DND-41 (cell line): ENCODE results near the gene AXIN1.
"Not testable (repeated sequence)": the region's sequence is repeated elsewhere in the genome, so short reads cannot be mapped to it uniquely, and the experiment has no call there.

Experiments used
- ATAC-seq: fragments of 200-7000 bp; cut with Tn5 transposase; 3 replicates; pipeline ENCODE4 v1.9.1; 2021; ENCODE audit warnings: low read depth; ENCODE audit not compliant: insufficient read depth
- DNase-seq: peaks from one replicate; pipeline ENCODE4 v3.0.0-alpha.2; 2020
- H2AFZ ChIP-seq: 2 replicates; pipeline ENCODE4 v1.6.0; 2012; ENCODE audit warnings: low read depth, low read length
- H3K27ac ChIP-seq: 2 replicates; pipeline ENCODE4 v1.5.1; 2012; ENCODE audit warnings: low read length, inconsistent platforms
- H3K27me3 ChIP-seq: fragments of 200-600 bp; sonication (generic); 2 replicates; pipeline ENCODE4 v1.6.0; 2012; ENCODE audit warnings: low read length, mild to moderate bottlenecking, inconsistent platforms; ENCODE audit not compliant: insufficient read depth, poor library complexity
- H3K36me3 ChIP-seq: 2 replicates; pipeline ENCODE4 v1.5.1; 2012; ENCODE audit warnings: low read length, inconsistent platforms; ENCODE audit not compliant: insufficient read depth
- H3K4me1 ChIP-seq: 2 replicates; pipeline ENCODE4 v1.5.1; 2012; ENCODE audit warnings: mild to moderate bottlenecking, low read length; ENCODE audit not compliant: insufficient read depth
- H3K4me2 ChIP-seq: 2 replicates; pipeline ENCODE4 v1.6.0; 2012; ENCODE audit warnings: mild to moderate bottlenecking, moderate library complexity, low read length, inconsistent platforms; ENCODE audit not compliant: insufficient read depth
- H3K4me3 ChIP-seq, 2 experiments: fragments of 200-600 bp in 1 of 2; shearing (Covaris generic) in 1 of 2; 2 replicates each; pipeline ENCODE4 v1.5.1; 2012 to 2016; ENCODE audit warnings: inconsistent platforms in 2 of 2, low read length in 2 of 2, mild to moderate bottlenecking in 2 of 2, low read depth in 1 of 2, moderate library complexity in 1 of 2
- H3K79me2 ChIP-seq: 2 replicates; pipeline ENCODE4 v1.6.0; 2012; ENCODE audit warnings: low read length, inconsistent platforms; ENCODE audit not compliant: insufficient read depth
- H3K9ac ChIP-seq: 2 replicates; pipeline ENCODE4 v1.6.0; 2012; ENCODE audit warnings: low read depth, mild to moderate bottlenecking, inconsistent platforms, low read length, moderate library complexity
- H3K9me3 ChIP-seq: 2 replicates; pipeline ENCODE4 v1.5.1; 2012; ENCODE audit warnings: low read length, moderate library complexity, mild to moderate bottlenecking, inconsistent platforms; ENCODE audit not compliant: insufficient read depth, severe bottlenecking
- H4K20me1 ChIP-seq: 2 replicates; pipeline ENCODE4 v1.6.0; 2012; ENCODE audit warnings: low read length; ENCODE audit not compliant: insufficient read depth
- CTCF ChIP-seq: IDR thresholded peaks from 2 replicates; pipeline ENCODE4 v1.5.1; 2012; ENCODE audit warnings: borderline replicate concordance, low read length, moderate library complexity, mild to moderate bottlenecking; ENCODE audit not compliant: poor library complexity, severe bottlenecking; ENCODE audit errors: extremely low read depth
- EZH2 ChIP-seq: IDR thresholded peaks from 3 replicates; pipeline ENCODE4 v1.6.1; 2012; ENCODE audit warnings: borderline replicate concordance, low read depth, mild to moderate bottlenecking, moderate library complexity, low read length, inconsistent platforms; ENCODE audit not compliant: severe bottlenecking

The AXIN1 gene

GRCh38 chr16:342455-343213 lies 9.9 kb downstream of the AXIN1 start:
- Histone ChIP-seq H4K20me1 (peaks cover 76% of the 10 kb centered on the region), H3K36me3 (peaks cover 48% of the 10 kb centered on the region), H3K4me3 (no peak overlapping the region), H3K9ac (no peak overlapping the region), H2AFZ (no peak overlapping the region), H3K79me2 (peaks cover 94% of the 10 kb centered on the region), H3K27me3 (no peaks in the 10 kb centered on the region), H3K4me1 (peaks cover 20% of the 10 kb centered on the region), H3K9me3 (no peaks in the 10 kb centered on the region), H3K4me2 (no peak overlapping the region), H3K27ac (no peak overlapping the region; the same call in 1 of the 2 replicates)
- DNase-seq (no peak), ATAC-seq (no peak; the same call in 2 of the 3 replicates)
- TF ChIP-seq EZH2 = no peak
- TF ChIP-seq CTCF = no peak

- peak overlapping the region; percentile 32; the same call in 1 of the 2 replicates for H3K27ac ChIP-seq
- H3K9me3 ChIP-seq, ATAC-seq, H3K4me2 ChIP-seq, H3K4me3 ChIP-seq, H3K27me3 ChIP-seq, H2AFZ ChIP-seq, H3K9ac ChIP-seq: not testable (repeated sequence)
- H3K79me2 ChIP-seq = peaks cover 93% of the 10 kb centered on the region
- H4K20me1 ChIP-seq = peaks cover 74% of the 10 kb centered on the region
- peaks cover 41% of the 10 kb centered on the region for H3K36me3 ChIP-seq
- peaks cover 20% of the 10 kb centered on the region for H3K4me1 ChIP-seq
- DNase-seq = peak; percentile 47
These were observed 10.6 kb downstream of the AXIN1 start for GRCh38 chr16:341974-342336.

- ATAC-seq, H3K9me3 ChIP-seq, H3K4me3 ChIP-seq, DNase-seq, H2AFZ ChIP-seq, H3K27me3 ChIP-seq, H3K4me2 ChIP-seq, H3K9ac ChIP-seq, H3K27ac ChIP-seq: not testable (repeated sequence)
- peaks cover 69% of the 10 kb centered on the region for H4K20me1 ChIP-seq
- H3K79me2 ChIP-seq = peaks cover 93% of the 10 kb centered on the region
- peaks cover 35% of the 10 kb centered on the region for H3K36me3 ChIP-seq
- peaks cover 18% of the 10 kb centered on the region for H3K4me1 ChIP-seq
These were observed 11.2 kb downstream of the AXIN1 start for GRCh38 chr16:341095-341973.

- no peak for ATAC-seq
- no peaks in the 10 kb centered on the region for H3K27me3 ChIP-seq
- TF ChIP-seq CTCF (no peak), EZH2 (no peak)
- no peak overlapping the region for H3K27ac ChIP-seq
- peaks cover 14% of the 10 kb centered on the region for H3K4me1 ChIP-seq
- H3K9me3 ChIP-seq = no peaks in the 10 kb centered on the region
- H3K36me3 ChIP-seq = peaks cover 27% of the 10 kb centered on the region
- peaks cover 93% of the 10 kb centered on the region for H3K79me2 ChIP-seq
- DNase-seq = no peak
- H3K4me2 ChIP-seq = no peak overlapping the region
- no peak overlapping the region for H3K4me3 ChIP-seq
- H2AFZ ChIP-seq = no peak overlapping the region
- peaks cover 69% of the 10 kb centered on the region for H4K20me1 ChIP-seq
- no peak overlapping the region for H3K9ac ChIP-seq
These were observed 12.0 kb downstream of the AXIN1 start for GRCh38 chr16:340370-341091.
